Right atrium auricular region (tissue), 2 donors: ENCODE results near the gene OAT. TPM values are rescaled to one million over a fixed set of nuclear protein-coding genes. Genes with fewer than 3 reads are reported as not detected.

Experiments used
- DNase-seq: peaks from one replicate; pipeline ENCODE4 v3.0.0-alpha.2; 2019; ENCODE audit warnings: low spot score
- H3K27ac ChIP-seq, 2 donors: fragments of 200-600 bp; sonication (generic); 1 replicate in 1 of 2; 2 replicates in 1 of 2; pipeline ENCODE4 v1.5.1; 2016 to 2019
- H3K27me3 ChIP-seq, 2 donors: fragments of 200-600 bp; sonication (generic); one replicate each; pipeline versions ENCODE4 v1.5.1 to v1.6.0; 2017 to 2019
- H3K36me3 ChIP-seq: fragments of 200-600 bp; sonication (generic); one replicate; pipeline ENCODE4 v1.5.1; 2016
- H3K4me1 ChIP-seq, 2 donors: fragments of 200-600 bp; sonication (generic); one replicate each; pipeline versions ENCODE4 v1.5.1 to v1.6.0; 2017 to 2019
- H3K4me3 ChIP-seq, 2 donors: fragments of 200-600 bp; sonication (generic); 1 replicate in 1 of 2; 2 replicates in 1 of 2; pipeline ENCODE4 v1.5.1; 2017 to 2019; ENCODE audit warnings: mild to moderate bottlenecking in 1 of 2, moderate library complexity in 1 of 2
- H3K9me3 ChIP-seq, 2 donors: fragments of 200-600 bp; sonication (generic); one replicate each; pipeline ENCODE4 v1.5.1; 2019
- total RNA-seq, 2 donors: library from RNA; depleted of rRNA; stranded (reverse); fragments of >200 nt; gene quantifications; one replicate each; pipeline ENCODE4 v1.1.0, GENCODE V29; 2016
- TF ChIP-seq, protein P1 (sequence below), 2 donors: fragments of 200-600 bp; sonication (generic); IDR thresholded peaks; one replicate each; pipeline ENCODE4 v1.5.1; 2019; ENCODE audit warnings: antibody characterized with exemption in 2 of 2

The OAT gene
- total RNA-seq, 2 donors from 2014 or later = 42.1 to 49.8 TPM

DNA sequence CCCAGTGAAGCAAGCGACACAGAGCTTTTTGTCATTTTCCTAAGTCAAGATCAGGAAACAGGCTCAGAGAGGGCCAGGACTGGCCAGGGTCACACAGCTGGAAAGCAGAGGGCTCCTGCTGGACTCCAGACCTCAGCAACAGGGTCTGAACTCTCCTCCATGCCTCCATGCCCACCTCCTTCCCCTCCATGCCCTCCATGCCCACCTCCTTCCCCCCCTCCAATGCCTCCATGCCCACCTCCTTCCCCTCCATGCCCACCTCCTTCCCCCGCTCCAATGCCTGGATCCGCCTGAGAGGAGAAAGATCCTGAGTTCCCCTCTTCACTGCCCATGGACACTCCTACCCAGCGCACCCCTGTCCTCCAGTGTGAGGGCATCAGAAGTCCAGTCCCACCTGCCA lies 51.3 kb downstream of the OAT start:
- TF ChIP-seq, protein P1, sequence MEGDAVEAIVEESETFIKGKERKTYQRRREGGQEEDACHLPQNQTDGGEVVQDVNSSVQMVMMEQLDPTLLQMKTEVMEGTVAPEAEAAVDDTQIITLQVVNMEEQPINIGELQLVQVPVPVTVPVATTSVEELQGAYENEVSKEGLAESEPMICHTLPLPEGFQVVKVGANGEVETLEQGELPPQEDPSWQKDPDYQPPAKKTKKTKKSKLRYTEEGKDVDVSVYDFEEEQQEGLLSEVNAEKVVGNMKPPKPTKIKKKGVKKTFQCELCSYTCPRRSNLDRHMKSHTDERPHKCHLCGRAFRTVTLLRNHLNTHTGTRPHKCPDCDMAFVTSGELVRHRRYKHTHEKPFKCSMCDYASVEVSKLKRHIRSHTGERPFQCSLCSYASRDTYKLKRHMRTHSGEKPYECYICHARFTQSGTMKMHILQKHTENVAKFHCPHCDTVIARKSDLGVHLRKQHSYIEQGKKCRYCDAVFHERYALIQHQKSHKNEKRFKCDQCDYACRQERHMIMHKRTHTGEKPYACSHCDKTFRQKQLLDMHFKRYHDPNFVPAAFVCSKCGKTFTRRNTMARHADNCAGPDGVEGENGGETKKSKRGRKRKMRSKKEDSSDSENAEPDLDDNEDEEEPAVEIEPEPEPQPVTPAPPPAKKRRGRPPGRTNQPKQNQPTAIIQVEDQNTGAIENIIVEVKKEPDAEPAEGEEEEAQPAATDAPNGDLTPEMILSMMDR (IDR thresholded peaks at IDR 0.05) = no peak
- Histone ChIP-seq H3K9me3 (no peaks in the 10 kb centered on the region), H3K4me1 (no peaks in the 10 kb centered on the region), H3K36me3 (no peaks in the 10 kb centered on the region), H3K4me3 (no peak overlapping the region), H3K27me3 (no peaks in the 10 kb centered on the region), H3K27ac (no peak overlapping the region)
- DNase-seq = no peak

DNA sequence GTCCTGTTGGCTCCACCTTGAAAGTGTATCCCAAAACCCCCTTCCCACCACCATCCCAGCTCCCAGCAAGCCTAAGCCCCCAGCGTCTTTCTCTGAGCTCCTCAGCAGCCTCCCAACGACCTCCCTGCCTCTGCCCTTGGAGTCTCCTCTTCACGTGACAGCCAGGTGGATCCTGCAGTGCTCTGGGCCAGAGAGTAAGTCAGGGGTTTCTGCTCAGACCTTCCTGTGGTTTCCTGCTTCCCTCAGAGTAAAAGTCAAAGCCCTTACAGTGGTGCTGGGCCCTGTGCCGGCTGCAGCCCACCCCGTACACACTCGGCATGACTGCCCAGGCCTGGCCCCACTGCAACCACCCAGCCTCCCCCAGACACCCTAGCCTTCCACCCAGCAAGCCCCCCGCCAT lies 51.9 kb downstream of the OAT start:
- no peak overlapping the region for H3K4me3 ChIP-seq
- H3K4me1 ChIP-seq = no peaks in the 10 kb centered on the region
- H3K27me3 ChIP-seq = no peaks in the 10 kb centered on the region
- no peaks in the 10 kb centered on the region for H3K36me3 ChIP-seq
- no peak for DNase-seq
- H3K9me3 ChIP-seq = no peaks in the 10 kb centered on the region
- no peak overlapping the region for H3K27ac ChIP-seq
- TF ChIP-seq, protein P1 (IDR thresholded peaks at IDR 0.05) = no peak

DNA sequence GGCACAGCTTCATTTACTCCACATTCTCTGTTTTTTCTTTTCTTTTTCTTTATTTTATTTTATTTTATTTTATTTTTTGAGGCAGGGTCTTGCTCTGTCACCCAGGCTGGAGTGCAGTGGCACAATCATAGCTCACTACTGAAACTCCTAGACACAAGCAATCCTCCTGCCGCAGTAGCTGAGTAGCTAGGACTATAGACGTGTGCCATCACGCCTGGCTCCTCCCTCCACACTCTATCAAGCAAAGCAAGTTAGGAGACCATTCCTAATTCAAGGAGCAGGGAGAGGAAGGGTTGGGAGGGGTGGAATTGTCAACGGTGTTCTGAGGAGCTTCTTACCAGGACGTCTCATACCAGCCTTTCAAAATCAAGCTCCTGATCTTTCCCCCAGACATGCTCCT lies 52.4 kb downstream of the OAT start:
- H3K4me3 ChIP-seq = no peak overlapping the region
- TF ChIP-seq, protein P1 (IDR thresholded peaks at IDR 0.05) = no peak

DNA sequence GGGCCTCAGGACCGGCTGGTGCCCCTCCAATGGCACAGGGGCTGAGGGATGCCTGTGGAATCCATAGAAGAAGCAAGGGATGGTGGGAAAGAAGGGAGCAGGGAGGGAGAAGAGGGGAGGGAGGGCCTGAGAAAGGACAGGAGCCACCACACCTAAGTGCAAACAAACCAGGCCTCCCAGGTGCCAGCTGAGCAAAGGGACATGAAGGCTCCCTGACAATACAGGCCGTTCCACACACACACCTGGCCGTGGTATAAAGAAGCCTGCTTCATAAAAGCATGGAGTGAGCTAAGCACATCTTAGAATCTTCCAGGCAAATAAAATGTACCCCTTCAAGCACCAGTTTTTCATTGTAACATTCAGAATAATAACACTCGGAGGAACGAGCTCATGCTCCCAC lies 54.0 kb downstream of the OAT start:
- H3K27ac ChIP-seq = no peak overlapping the region
- no peaks in the 10 kb centered on the region for H3K27me3 ChIP-seq
- DNase-seq = no peak
- no peak overlapping the region for H3K4me3 ChIP-seq
- TF ChIP-seq, protein P1 (IDR thresholded peaks at IDR 0.05) = no peak
- H3K36me3 ChIP-seq = no peaks in the 10 kb centered on the region
- H3K9me3 ChIP-seq = peaks cover 0 to 5% of the 10 kb centered on the region in 2 donors
- H3K4me1 ChIP-seq = no peaks in the 10 kb centered on the region

More for the DNA sequence above, 52.4 kb downstream of the OAT start:
- H3K9me3 ChIP-seq = no peaks in the 10 kb centered on the region
- no peaks in the 10 kb centered on the region for H3K36me3 ChIP-seq
- H3K27ac ChIP-seq = no peak overlapping the region
- DNase-seq = no peak
- no peaks in the 10 kb centered on the region for H3K27me3 ChIP-seq
- no peaks in the 10 kb centered on the region for H3K4me1 ChIP-seq

DNA sequence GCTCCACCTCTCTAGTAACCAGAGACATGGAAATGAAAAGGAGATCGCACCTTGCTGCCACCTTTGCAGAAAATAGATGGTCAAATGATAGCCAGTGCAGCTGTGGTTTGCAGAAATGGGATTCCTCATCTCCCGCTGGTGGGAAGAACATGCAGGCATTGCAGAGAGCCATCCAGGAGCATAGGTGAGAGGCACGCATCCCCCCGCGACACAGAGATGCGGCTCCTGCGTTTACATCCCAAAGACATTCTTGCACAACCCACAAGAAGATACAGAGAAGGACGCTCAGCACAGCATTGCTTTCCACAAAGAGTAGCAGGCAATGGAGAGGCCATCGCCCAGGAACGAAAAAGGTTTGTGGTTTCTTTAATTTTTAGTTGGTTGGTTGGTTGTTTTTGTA lies 56.2 kb downstream of the OAT start:
- Histone ChIP-seq H3K36me3 (no peaks in the 10 kb centered on the region), H3K9me3 (peaks cover 0 to 16% of the 10 kb centered on the region in 2 donors), H3K4me3 (no peak overlapping the region), H3K27me3 (no peaks in the 10 kb centered on the region), H3K4me1 (no peaks in the 10 kb centered on the region), H3K27ac (no peak overlapping the region)
- TF ChIP-seq, protein P1 (IDR thresholded peaks at IDR 0.05) = no peak
- DNase-seq = no peak

DNA sequence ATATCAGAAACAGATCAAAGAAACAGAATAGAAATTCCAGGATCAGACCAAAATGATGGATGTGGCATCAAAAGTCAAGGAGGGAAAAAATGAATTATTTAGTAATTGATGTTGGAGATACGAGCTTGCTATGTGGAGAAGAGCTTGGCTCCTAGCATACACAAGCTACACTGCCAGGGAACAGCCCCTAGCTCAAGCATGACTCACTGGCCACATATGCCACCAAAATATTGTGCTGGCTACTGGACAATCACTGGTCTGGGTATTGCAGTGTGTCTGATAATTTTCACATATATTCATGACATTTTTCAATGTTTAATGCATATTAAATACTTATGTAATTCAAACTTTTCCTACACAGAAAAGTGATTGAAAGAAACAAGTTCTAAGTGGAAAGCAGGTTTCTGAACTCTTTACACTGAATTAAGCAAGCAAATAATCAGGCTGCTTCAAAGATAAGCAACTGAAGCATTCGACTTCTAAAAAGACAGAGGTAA lies 59.3 kb downstream of the OAT start:
- peaks cover 0 to 11% of the 10 kb centered on the region in 2 donors for H3K4me1 ChIP-seq
- no peak overlapping the region for H3K4me3 ChIP-seq
- H3K9me3 ChIP-seq = peaks cover 0 to 16% of the 10 kb centered on the region in 2 donors
- DNase-seq = no peak
- TF ChIP-seq, protein P1 (IDR thresholded peaks at IDR 0.05) = no peak
- H3K27ac ChIP-seq = no peak overlapping the region
- H3K27me3 ChIP-seq = no peaks in the 10 kb centered on the region
- no peaks in the 10 kb centered on the region for H3K36me3 ChIP-seq
